ENCODE data around the gene CEP162.

GRCh38 chr6:84137989-84138575, 89.4 kb downstream of the CEP162 start:
- TF ChIP-seq EZH2 (IDR thresholded peaks at IDR 0.05) (no peak), CTCF (IDR thresholded peaks at IDR 0.05) (no peak), EZH2phosphoT487 (IDR thresholded peaks at IDR 0.05) (no peak)

Data from neural progenitor cell (in vitro differentiated cells).